ENCODE data around the gene SQSTM1.

SQSTM1 gene

DNA sequence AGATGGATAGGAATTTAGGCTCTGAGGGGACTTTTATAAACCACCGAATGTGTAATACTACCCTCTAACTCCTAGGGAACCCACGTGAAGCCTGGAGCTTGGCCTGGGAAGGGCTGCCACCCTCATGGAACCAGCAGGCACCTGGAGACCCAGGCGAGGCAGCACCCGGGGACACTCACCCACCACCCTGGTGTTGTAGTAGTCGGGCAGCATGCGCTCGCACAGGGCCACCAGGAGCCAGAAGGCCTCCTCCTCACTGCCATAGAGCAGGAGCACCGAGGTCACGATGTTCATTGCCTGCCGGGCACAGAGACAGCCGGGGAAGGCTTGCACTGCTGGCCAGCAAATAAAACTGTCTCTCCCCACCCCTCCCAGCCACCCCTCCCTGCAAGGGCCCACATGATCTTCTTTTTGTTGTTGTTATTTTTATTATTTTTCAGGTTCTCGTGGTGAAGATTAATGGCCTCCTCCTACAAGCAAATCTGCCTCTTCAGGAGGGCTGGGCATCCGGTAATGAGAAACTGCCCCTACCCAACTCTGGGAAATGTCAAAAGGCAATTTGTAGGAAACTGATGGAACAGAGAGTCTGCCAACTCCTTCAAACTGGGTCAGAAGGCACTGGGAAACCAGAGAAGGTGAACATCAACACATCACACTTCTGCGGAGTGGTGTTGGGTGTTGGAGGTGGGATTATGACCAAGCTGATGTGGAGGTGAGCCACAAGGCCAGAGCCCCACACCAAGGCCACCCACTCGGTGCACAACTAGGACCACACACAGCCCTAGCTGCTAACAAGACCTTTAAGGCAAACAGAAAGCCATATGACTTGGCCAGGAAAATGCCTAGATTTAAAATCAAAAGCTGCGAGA lies 55.3 kb downstream of the SQSTM1 start:
- no peak for DNase-seq

DNA sequence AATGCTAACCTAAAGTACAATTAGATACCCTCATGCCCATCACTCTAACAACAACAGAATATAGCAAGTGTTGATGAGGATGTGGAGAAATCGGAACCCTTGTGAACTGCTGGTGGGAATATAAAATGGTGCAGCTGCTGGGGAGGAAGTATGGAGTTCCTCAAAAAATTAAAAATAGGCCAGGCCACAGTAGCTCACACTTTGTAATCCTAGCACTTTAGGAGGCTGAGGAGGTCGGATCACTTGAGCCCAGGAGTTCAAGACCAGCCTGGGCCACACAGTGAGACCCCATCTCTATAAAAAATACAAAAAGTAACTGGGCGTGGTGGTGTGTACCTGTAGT lies 55.9 kb downstream of the SQSTM1 start:
- DNase-seq = no peak

DNA sequence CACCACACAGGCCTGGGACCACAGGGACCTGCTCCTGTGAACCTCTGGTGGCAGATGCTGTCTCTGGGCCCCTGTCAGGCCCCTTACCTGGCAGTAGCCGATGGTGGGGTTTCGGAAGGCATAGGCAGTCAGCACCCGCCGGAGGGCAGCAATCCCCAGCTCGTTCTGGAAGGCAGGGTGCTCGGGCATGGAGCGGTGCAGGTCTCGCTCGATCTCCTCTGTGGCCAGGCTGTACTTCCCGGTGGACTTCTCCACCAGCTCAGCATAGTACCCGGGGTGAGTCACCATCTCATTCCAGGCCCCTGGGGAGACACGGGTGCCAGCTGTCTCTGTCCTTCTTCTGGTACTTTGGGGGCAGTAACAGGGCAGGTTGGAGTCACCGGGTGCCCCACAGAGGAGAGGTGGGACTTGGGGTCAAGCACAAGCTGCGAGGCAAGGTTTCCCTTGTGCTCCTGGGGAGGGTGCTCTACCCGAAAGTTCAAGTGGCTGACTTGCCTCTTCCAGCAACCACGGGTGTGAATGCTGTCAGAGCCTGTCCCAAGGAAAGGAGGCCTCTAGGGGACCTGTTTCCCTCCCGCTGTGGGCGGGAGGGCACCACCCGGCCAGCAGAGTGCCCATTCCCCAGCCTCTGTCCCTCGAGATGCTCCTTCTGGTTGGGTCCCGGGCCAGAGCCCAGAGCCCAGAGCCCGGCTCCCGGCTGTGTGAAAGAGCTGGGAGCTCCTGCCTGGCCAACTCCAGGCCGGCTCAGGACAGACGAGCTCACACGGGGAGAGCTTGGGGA lies 57.7 kb downstream of the SQSTM1 start:
- no peak for DNase-seq

DNA sequence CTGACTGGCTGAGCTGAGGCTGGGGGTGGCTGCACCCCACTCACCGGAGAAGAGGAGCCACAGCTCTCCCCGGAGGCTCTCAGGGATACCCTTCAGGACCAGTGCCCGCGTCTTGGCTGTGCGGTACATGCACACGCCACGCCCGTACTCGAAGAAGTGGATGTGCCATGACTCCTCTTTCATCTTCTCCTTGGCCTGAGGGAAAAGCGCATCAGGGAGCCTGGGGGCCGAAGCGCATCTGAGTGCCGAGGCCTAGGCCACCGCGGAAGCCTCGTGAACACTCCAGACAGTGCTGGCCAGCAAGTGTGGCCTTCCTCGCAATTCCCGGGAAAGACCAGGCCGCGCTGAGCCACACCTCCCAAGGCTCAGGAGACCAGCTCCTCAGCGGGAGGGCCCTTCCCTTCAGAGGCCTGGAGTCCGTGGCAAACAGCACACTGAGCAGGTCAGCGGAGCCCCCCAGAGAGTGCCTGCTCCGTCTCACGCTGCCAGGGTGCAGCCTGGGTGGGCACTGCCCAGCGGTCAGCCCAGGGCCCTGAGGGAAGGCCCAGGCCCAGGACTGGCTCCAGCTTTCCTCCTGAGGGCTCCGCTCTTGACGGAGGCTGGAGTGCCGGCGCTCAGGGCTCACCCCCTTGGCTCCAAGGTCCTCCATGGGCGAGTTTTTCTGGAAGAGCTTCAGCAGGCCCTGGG lies 58.4 kb downstream of the SQSTM1 start:
- no peak for DNase-seq

DNA sequence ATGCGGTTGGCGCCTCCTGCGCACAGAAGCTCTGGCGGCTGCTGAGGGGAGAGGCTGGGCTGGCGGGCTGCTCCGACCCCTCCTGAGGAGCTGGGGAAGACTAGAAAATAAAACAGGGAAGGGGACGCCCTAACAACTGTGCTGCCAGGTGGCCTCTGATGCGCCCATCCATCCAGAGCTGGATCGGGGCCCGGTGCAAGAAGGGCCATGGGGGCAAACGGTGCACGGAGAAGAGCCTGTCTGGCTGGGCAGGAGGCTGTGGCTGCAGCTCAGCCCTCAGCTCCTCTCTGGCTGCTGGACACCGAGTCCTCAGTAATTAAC lies 58.9 kb downstream of the SQSTM1 start:
- no peak for DNase-seq

DNA sequence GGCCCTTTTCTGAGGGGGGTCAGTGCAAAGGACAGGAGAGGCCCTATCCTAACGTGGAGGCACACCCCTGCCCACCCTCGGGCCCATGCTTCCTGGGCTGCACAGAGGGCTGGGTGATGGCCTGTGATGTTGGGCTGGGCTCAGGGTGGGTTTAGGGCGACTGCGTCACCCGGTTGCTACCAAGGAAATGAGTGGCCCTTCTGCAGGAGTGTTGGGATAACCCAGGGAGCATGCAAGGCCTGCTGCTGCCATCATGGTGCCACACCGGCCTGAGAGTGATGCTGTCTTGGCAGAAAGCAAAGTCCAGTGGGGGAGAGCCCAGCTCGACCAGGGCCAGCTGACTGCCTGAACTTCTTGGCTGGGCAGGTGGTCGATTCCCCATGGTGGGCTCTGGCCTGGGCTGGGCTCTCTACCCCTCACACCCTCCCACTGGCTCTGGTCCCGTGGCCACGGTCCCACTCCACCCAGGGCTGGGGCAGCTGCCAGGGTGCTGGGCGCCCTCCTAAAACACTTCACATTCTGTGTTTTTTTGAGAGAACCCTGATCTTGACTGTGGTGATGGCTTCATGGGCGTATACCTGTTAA lies 59.5 kb downstream of the SQSTM1 start:
- no peak for DNase-seq

DNA sequence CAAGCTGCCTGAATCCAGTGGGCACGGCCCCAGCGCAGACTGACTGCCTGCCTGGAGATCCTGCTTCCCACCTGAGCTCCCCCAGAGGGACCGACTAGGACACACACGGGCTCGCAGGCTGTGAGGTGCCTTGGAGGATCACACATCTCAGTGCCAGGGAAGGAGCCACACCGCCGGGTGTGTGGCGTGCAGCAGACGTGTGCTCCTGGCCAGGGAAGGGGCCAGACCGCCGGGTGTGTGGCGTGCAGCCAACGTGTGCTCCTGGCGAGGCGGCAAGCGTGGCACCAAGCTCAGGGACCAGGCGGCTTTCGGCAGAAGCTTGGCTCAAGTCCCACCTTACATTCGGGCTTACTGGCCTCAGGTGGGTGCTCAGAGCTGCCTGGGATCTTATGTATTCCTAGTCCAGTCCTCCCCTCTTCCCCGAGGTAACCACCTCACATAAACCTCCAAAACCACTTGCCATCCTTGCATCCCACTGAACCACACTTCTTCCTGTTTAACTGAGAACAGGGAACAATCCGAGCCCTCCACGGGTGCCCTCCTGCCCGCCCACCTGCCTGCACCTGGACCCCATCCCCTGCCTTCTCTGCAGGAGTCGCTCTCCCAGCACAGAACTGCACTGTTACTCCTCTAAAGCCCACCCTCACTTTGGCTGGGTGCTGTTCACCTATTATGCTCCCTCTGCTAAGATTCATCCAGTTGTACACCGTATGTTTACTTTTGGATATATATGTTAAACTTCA lies 60.3 kb downstream of the SQSTM1 start:
- no peak for DNase-seq

DNA sequence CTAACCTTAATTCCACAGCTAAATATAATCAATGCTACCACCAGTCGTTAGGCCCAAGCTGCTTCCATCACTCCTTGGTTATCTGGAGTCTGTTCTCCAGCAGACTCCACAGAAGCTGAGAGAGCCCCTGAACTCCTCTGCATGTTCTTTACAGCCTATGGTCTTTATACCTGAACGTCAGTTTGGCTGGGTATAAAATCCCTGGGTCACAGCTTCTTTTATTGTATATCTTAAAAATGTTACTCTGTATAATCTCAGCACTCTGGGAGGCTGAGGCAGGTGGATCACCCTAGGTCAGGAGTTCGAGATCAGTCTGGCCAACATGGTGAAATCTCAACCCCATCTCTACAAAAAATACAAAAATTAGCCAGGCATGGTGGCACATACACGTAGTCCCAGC lies 61.6 kb downstream of the SQSTM1 start:
- DNase-seq = no peak

DNA sequence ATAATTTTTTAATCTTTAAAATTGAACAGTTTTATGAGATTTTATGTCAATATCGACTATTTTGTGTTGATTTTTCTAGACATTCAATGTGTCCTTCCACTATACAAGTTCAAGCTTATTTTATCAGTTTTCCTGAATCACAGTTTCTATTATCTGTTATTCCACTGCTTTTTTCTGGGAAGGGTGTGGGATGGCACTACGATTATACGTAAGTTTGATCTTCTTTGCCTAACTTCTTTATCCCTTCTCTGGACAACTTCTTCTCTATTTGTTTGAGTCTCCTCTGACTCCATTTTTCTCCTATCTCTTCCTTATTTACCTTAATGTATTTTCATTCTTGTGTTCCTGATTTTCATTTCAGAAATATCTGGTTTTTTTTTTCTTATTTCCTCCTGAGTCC lies 62.5 kb downstream of the SQSTM1 start:
- DNase-seq = no peak

DNA sequence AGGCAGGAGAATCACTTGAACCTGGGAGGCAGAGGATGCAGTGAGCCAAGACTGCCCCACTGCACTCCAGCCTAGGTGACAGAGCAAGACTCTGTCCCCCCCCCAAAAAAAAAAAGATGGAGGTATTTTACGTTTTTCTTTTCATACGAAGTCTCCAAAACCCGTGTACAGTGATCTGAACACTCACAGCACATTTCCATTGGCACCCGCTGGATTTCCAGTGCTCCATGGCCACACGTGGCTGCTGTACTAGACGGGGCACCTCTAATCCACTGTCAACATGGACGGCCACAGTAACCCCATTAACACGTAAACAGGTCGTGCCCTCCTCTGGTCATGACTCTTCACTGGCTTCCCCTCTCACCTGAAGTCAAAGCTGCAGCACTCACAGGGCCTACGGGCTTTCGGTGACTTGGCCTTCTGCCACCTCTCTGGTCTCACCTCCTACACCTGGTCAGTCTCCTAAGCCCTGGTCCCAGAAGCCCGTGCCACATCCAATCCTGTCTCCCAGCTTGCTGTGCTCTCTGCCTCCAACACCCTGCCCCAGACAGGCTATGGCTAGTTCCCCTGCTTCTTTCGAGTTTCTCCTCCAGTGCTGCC lies 64.9 kb downstream of the SQSTM1 start:
- DNase-seq = no peak

DNA sequence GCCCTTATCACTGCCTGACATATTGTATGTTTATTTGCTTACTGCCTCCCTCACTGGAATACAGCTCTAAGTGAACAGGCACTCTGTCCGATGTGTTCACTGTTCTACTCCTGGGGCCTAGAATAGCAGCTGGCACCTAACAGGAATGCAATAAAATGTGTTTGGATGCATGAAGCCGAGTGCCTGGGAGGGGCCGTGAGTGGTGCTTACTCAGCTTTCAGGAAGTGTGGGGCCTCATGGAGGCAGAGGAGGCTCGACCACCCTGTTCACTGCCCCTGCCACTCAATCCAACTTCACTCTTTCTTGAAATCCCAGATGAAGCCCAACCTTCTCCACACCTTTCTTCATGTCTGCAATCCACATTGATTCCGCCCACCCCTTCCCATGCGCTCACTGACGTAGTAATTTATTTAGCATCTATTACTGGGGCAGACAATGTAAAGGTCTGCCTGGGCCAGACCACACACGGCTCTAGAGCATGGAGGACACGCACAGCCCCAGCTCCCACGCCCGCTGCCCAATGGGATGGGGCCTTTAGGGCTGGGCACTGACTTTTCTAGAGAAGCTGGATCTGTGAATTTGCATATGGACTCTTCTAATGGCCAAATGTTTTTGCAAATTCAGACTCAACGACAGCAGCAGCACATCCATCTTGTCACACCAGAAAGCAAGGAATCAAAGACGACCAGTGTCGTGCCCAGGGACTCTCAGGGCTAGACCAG lies 65.6 kb downstream of the SQSTM1 start:
- DNase-seq = no peak

DNA sequence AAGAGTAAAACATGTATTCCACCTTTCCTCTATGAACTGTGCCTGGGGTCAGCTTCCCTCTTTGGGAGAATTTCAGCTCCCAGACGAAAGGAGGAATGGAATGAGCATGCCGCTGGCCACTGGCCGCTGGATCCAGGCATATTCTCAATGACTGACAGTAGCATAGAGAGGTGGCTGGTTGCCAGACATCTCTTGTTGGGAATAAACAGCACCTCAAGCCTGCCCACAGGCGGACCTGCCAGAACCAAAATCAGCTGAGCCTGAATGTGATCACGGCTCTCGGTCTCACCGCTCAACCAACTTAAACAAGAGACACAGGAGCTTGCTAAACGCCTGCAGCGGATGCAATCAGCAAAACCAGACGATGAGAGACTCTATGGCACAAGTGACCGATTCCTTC lies 66.4 kb downstream of the SQSTM1 start:
- no peak for DNase-seq
